Nucleus accumbens (tissue), 56 donors: ENCODE measurements around the gene TMEM231.
A peak's percentile ranks its signal among the peaks of the same experiment; 100 is the strongest.

ENCODE experiments used
- DNase-seq, 56 donors: peaks; one replicate each; lab custom pipeline; 2025; lab: John Stamatoyannopoulos, UW

The TMEM231 gene

DNA sequence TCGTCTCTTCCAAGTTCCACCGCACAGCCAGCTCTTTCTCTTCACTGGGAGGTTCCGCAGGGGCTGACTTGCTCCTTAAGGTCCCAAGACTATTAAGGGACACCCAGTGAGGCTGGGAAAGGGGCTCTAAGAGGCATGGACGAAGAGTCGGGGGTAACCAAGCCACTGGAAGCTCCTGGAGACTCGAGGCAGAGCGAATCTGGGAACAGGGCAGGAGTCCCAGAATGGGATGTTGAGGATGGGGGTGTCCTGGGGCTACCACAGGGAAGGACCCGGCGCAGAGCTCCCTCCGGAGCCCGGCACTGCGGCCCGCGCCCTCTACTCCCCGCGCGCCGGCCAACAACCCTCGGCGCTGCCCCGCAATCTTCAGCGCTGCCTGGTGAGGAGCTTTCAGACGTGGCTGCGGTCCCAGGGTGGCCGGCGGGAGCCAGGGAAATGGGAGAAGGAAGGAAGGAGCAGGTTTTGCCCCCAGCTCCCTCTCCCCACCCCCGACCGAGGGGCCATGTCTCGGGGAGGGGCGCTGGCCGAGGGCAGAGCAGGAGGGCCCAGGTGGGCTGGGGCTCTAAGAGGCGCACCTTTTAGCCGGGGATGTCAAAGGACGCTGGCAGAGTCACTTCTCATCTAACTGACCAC is 20.7 kb downstream of the TMEM231 start:
- peak in 1 of 56 donors; percentile 20 for DNase-seq

DNA sequence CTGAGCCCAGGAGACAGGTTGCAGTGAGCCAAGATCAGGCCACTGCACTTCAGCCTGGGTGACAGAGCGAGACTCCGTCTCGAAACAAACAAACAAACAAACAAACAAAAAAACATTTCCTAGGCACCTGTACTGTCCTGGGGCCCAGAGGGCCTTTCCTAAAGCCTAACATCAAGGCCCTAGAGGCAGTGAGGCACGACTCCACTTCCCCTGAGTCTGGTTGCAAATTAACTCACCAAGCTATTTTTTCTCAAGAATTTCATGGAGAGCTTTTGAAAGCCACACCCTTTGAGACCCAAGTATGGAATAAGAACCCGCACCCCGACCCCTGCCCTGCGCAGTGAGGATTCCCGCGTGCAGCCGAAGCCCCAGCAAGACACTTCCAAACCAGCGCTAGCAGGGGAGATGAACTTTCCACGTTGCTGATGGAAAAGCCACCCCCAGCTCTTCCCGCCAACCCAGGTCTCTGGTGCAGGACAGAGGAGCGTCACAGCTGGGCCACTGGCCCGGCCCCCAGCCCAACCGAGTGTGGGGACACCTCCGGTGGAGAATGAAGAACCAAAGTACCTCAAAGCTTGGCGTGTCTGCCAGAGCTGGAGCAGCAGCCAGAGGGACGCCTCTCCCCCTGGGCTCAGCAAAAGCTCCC is 21.4 kb downstream of the TMEM231 start:
- DNase-seq = no peak

DNA sequence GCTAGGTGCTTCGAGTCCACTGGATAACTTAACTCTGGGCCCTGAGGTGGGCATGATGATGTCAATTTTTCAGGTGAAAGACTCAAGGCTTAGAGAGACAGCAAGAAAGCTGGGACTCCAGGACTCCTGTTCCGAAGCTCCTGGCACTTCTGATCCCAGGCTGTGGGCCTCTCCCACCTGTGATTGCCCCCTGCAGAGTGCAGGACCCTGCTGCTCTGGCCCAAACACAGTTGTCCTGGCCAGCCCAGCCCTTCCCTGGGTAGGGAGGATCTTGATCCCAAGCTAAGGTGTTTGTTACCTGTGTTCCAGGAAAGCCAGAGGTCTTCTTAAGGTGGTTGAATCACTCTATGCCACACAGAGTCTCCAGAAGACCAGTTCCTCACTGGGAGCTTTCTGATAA is 23.3 kb downstream of the TMEM231 start:
- DNase-seq = no peak

DNA sequence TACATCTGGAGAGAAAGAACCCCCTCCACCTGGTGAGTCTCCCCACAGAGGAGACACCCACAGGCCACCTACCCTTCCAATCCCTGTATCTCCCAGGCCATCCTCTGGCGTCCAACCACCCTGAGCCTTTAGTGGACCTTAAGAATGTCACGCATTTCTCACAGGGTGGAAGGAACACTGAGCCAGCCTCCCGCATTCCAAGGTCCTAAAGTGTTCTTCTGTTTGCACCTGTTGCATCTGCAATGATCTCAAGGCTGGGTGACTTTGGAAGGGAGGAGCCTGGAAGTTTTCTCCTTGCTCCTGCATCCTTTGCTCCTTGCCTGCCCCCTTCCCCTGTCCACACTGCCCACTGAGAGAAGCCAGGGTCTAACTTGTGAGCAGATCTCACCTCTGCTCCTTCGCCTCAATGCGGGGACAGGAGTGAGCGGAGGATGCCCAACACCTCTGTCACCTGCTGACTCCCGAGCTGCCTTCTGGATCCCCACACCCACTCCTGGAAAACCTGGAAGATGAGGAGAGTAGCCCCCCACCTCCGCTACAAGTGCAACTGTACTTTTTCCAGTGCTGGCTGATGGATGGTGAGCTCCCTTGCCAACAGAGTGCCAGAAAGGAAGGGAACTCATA is 23.8 kb downstream of the TMEM231 start:
- DNase-seq = no peak

DNA sequence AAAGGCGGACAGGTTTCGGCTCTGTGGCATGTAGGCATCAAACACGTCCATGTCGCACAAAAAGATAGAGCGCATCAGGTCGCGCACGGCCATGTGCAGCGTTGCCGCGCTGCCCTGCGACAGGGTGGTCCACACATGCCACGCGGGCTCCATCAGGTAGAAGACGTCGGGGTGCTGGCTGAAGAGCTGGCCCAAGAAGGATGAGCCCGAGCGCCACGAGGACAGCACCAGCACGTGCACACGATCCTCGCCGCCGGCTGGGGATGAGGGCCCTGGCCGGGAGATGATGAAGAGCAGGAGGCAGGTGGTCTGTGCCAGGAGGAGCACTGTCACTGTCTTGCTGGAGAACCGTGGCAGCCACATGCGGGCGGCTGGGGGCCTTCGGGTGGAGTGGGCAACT is 26.1 kb downstream of the TMEM231 start:
- no peak for DNase-seq

DNA sequence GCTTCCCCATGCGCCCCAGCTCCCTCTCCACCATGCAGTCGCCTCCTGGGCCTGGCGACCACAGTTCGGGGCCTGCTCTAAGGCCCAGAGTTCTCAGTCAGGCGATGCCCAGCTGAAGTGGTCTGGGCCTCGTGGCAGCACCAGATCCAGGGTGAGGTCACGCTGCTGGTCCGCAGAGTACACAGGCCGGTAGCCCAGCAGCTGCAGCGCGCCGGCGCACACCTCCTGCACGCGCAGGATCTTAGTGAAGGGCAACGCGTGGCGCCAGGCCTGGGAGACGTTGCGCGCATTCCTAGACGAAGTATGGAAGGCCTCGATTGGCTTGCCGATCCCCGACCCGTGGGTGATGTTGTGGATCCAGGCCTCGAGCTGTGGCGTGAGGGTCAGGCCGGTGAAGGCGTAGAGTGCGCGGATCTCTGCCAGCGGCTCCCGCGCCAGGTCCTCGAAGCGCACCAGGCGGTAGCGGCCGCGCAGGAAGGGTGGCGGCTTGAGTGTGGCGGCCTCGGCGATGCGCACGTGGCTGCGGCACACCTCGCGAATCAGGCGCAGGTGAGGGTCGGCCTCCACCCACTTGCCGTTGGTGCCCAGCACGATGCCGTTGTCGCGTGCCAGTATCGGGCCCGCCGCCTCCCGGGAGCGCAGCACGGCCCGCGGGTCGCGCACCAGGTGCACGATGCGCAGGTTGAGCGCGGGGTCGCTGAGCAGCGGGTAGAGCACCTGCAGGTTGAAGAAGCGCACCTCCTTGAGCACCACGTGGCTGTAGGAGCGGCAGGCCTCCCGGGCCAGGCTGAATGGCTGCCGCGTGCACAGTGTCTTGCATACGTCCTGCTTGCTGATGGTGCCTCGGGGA is 26.8 kb downstream of the TMEM231 start:
- no peak for DNase-seq

DNA sequence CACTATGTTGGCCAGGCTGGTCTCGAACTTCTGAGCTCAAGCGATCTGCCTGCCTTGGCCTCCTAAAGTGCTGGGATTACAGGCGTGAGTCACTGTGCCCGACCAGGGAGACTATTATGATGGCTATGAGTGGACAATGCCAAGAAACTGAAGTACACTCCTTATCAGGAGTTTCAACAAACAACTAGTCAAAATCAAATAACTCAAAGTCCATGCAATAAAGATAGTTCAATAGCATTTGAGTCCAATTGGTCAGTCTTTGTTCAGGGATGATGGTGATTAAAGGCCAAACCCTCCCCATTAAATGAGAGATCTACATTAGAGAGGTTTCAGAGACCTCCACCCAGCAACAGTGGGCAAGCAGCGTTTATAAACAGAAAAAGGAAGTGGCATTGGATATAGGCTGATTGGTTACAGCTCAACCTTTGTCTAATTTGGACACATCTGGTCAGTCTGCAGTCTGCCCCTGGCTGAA is 28.2 kb downstream of the TMEM231 start:
- no peak for DNase-seq

DNA sequence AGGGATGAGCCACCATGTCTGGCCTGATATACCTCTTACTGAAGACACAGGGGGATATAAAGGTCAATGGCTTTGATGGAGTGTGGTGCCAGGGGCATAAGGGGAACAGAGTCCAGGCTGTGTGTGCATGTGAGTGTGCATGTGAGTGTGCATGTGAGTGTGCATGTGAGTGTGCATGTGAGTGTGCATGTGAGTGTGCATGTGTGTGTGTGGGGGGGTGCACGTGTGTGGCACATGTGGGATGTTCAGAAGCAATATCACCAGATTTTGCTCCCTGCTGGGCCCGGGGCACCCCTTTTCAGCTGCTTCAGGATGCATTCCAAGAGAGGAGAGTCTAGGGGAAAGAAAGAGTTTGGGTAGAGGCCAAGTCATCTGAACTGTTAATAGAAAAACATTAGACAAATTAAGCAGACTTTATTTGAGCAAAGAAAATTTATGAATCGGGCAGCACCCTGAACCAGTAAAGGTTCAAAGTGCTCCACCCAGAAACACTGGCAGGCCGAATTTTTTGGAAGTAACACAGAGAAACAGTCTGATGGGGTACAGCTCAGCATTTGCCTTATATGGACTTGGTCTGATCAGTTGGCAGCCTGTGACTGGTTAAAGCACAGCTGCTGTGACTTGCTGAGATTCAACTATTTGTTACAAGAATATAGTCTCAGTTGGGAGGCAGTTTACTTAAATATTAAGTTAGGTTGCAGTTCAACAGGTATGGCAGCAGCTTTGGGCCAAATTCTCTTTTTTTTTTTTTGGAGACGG is 29.8 kb downstream of the TMEM231 start:
- DNase-seq = no peak

DNA sequence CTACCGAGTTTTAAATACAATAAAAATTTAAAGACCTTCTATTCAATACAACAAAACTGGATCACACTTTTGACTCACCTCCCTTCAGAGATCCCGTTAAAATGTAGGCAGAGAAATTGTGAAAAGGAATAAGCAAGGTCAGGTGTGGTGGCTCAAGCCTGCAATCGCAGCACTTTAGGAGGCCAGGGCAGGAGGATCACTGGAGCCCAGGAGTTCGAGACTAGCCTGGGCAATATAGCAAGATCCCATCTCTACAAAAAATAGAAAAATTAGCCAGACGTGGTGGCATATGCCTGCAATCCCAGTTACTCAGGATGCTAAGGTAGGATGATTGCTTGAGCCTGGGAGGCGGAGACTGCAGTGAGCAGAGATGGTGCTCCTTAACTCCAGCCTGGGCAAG is 36.9 kb downstream of the TMEM231 start:
- DNase-seq = no peak

DNA sequence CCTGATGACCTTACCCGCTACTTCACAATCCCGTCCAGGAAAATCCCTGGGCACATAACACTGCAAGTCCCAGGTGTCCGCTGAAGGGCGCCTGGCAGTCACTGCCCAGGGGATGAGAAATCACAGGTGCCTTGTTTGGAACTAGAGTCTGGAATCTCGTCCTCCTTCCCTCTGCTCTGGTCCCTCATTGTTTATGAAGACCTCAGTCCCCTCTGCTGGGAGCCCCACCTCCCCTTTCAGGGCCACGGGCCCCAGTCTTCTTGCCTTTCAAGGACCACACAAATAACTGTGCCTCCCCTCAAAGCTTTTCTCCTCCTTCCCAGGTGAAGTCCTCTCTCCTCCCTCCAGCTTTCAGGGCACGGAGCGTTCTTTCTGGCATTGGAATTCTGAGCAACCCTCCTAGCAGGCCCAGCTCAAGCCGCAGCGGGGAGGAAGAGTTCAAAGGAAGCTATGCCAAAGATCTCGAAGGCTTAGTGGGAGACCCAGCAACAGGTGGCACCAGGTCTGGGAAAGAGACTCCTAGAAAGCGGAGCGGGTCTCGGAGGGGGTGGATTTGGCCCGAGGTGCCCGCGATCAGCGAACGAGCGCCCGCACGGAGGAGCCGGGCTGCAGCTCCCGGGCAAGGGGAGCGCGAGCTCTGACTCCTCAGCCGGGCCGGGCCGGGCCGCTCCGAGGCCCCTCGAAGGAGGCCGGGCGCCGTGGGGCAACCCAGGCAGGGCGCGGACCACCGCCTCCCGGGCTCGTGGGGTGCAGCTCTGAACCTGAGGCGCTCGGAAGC is 39.7 kb downstream of the TMEM231 start:
- DNase-seq = peak in 17 of 56 donors; percentile 22 to 68 (median 48)

DNA sequence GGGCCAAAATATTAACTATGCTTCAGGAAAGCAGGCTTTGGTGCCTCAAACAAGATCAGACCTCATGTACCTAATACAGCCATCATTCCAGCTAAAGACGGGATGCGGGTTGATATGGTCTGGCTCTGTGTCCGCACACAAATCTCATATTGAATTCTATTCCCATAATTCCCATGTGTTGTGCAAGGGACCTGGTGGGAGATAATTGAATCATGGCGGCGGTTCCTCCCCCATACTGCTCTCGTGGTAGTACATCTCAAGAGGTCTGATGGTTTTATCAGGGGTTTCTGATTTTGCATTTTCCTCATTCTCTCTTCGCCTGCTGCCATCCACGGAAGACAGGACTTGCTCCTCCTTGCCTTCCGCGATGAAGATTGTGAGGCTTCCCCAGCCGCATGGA is 41.8 kb downstream of the TMEM231 start:
- no peak for DNase-seq

DNA sequence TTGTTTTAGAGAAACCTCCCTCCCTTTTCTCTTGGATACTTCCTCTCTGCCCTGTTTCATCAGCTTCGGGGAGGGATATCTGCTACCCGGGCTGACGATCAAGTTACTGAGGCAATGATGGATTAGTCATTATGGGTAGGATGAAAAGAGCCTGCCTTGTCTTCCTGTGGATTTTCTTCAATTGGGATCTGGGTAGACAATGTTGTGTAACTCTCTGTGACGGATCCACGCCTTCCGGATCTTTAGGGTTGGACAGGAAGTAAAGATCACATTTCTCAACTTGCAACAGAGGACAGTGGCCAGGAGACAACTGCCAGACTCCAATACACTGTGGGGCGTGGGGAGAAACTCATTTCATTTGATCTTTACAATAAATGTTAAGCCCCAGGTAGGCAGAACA is 49.5 kb downstream of the TMEM231 start:
- DNase-seq = no peak

DNA sequence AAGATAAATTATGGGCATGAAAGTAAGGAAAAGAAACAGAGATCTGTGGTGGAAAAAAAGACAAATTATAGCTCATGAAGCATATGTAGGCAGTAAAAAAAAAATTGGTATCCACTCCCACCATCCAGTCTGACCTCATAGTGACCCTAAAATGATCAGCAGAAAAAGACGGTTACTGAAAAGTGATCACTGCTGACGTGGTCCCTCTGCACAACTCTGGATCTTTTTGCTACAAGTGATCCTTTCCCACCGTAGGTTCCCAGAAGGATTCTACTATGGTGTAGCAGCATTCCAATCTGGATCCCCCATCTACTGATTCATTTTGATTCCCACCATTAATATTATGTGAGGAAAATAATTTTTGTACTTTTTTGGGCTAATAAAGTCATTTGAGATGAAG is 49.9 kb downstream of the TMEM231 start:
- no peak for DNase-seq

DNA sequence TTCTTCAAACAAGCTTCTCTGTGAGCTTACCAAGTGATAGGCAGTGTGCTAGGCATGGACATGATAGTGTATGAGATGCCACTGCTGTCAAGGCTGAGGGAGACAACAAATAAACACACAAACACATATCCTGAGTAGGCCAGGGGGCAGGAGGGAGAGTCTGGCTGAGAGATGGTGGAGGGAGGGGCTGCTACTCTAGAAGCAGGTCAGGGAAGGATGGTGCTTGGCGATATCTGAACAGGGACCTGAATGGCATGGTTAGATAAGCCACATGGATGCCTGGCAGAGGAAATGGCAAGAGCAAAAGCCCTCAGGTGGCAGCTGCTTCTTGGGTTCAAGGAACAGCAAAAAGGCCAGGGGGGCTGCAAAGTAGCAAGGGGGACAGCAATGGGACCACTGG is 52.3 kb downstream of the TMEM231 start:
- DNase-seq = no peak

DNA sequence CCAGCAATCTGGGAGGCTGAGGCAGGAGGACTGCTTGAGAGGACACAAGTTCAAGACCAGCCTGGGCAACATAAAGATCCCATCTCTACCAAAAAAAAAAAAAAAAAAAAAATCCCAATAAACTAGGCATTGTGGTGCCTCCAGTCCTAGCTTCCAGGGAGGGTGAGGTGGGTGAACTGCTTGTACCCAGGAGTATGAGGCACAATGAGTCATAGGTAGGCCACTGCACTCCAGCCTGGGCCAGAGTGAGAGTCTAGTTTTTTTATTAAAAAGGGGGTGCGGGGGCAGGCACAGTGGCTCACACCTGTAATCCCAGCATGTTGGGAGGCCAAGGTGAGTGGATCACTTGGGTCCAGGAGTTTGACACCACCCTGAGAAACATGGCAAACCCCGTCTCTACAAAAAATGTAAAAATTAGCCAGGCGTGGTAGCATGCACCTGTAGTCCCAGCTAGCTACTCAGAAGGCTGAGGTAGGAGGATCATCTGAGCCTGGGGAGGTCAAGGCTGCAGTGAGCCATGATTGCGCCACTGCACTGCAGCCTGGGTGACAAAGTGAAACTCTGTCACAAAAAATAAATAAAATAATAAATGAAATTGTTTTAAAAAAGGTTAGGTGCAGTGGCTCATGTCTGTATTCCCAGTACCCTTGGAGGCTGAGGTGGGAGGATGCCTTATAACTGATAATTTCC is 53.0 kb downstream of the TMEM231 start:
- no peak for DNase-seq

DNA sequence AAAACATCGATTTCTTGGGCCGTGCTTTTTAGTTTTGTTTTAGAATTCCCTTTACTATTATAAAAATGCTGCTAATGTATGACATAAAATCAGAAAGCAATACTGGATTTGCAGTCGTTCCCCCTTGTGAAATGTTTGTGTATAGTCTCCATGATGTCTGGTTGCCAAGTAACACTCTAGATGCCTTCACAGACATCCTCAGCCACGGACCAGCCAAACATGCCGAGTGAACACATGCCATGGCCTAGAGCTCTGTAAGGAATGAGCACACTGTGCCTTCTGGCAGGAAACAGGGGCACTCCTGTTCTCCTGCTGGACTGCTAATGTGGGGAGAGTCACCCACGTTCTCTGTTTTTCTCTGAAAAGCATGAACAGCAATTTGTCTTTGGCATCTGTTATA is 54.2 kb downstream of the TMEM231 start:
- peak in 10 of 56 donors; percentile 8 to 44 (median 13) for DNase-seq

DNA sequence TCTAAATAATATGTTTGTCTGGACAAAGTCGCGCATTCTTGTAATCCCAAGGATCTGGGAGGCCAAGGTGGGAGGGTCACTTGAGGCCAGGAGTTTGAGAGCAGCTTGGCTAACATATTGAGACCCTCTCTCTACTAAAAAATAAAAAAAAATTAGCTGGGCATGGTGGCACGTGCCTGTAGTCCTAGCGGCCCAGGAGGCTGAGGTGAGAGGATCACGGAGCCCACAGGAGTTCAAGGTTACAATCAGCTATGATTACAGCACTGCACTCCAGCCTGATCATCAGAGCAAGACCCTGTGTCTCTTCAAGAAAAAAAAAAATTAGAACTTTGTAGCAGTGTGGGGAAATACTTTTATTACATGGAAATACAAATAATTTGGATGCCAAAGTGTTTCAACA is 54.7 kb downstream of the TMEM231 start:
- no peak for DNase-seq

DNA sequence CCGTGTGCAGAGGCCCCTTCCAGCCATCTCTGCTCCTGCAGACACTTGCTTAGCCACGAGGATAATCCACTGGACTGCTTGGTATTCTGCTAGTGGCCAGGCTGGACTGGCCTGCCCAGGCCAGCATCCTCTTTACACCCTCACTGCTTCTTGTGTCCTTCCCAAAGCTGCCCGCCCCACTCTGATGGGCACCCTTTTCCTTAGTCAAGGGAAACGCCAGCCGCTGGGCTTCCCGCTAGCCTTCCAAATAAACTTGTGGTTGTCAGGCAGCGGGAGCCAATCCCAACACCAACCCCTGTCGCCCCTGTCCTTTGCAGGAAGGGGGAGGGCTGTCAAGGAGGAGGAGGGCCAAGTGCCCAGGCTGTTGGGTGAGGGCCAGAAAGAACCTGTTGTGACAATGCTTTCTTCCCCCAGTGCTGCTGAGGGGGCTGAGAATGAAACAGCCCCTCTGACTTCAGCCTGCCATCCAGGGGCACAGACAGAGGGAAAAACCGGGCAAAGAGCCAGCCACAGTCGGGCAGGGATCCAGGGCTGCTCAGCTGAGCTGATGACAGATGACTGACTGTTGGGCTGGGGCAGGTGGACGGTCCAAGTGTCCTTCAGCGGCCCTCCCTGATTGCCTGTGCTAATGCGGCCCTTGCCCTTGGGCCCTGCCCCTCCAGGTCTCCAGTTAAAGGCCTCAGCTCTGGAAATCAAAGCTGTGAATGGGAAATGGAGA is 57.3 kb downstream of the TMEM231 start:
- DNase-seq = peak in 49 of 56 donors; percentile 12 to 87 (median 61)
